Stromal cell of bone marrow (primary cell): Measurements from ENCODE around the gene CH25H.
A peak's percentile ranks its signal among the peaks of the same experiment; 100 is the strongest.

Source experiments
- DNase-seq: peaks from one replicate; pipeline ENCODE4 v3.0.0-alpha.2; 2012; ENCODE audit warnings: low read depth

Gene CH25H

GRCh38 chr10:89228962-89229361, 21.8 kb upstream of the CH25H start:
- no peak for DNase-seq

DNA sequence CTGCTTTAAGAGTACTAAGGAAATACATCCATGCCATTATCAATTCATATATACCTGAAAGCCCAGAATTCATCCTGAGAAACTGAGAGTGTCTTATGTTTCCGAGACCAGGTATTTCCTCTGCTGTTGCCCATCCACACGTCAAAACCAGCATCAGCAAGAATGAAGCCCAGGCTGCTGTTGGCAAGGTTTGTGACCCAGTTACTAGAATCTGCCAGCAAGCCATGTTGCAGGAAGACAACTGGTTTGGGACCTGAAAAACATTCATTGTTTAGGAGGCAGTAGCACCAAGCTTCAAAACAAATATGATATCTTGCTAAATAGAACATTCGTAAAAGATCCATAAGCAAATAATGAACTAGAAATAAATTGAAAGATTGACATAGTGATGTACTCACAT, 21.0 kb upstream of the CH25H start:
- no peak for DNase-seq

DNA sequence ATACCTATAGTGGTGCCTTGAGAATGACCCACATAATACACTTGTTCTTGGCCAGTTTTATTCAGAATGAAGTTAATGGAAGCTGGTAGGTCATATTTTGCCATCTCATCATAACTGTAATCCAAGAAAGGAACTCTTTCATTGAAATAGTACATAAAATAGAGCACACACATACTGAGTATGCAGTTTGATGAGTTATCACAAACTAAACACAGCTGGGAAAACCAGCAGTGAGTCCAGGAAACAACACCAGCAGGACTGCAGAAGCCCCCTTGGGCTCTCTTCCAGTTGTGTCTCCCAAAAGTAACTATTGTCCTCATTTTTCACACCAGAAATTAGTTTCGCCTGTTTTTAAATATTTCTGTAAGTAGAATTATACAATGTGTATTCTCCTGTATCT, 19.8 kb upstream of the CH25H start:
- DNase-seq, result no peak

DNA sequence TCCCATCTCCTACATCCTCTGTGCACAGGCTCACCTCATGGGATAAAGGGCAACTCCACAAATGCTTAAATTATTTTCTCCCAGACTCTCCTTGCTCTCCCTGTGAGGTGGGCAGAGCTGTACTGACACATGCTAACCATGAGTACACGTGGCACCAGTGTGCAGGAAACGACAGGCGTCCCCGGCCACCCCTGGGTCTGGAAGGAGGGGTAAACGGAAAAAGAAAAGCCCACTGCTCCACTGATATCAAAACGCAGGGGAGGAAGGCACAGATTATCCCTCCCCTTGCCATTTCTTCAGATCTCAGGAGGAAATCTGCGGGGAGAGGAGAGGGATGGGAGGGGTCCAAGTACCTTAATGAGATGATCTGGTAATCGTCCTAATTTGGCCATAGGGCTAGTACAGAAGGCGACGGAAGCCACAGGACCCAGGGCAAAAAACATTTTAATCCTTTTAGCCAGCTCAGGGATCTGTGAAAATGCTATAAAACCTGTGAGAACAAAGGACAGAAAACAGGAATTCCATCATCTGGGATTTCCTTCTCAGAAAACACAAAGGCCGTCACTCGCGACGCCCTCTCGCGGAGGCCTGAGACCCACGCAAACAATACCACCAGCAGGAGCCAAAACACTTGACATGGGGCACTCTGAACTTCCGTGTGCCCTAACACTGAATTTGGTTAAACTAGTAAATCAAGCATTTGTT, 17.8 kb upstream of the CH25H start:
- DNase-seq, result no peak

DNA sequence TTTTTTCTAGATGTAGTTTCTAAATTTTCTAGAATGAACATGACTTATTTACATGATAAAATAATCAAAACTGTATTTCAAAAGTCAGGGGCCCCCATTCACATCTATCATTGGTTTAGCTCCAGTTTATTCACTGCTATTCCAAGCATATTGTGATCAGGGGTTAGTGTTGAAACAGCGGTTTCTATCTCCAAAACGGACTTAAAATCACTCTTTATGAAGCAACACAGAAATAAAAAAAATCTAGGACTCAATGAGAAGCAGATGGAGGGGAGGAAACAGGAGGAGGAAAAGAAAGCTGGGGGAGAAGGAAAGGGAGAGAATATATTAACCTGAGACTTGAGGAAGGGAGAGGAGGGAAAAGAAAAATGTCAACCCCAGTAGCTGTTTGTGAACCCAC, 14.8 kb upstream of the CH25H start:
- DNase-seq, result no peak

DNA sequence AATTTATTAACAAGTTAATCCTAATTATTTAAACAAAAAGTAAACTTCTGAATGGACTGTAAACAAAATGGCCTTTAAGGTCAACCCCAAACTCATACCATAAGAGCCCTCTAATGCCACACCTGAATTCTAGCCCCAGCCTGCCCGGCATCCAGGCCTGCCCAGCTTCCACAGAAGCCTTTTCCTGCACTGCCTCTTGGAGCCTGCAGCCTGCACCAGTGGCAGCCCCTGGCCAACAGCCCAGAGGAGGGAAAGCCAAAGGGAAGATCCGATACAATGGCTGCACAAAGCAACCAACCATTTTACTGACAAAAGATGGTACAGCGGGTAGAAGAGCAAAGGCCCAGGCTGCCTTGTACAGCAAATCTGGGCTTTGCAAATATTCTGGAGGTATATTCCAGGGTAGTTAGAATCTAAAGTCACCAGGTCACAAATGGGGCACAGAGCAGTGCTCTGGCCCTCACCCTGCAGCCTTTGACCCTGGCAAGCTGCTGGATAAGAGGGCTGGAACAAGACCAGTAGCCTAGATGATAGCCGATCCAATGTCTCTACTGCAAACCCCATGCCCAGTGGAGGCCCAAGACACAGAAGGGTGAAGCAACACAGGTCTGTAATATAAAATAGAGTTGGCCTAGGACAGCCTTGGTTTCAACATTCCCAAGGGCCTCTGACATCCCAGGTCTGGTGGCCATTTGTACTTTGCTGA, 12.5 kb upstream of the CH25H start:
- DNase-seq, result no peak

DNA sequence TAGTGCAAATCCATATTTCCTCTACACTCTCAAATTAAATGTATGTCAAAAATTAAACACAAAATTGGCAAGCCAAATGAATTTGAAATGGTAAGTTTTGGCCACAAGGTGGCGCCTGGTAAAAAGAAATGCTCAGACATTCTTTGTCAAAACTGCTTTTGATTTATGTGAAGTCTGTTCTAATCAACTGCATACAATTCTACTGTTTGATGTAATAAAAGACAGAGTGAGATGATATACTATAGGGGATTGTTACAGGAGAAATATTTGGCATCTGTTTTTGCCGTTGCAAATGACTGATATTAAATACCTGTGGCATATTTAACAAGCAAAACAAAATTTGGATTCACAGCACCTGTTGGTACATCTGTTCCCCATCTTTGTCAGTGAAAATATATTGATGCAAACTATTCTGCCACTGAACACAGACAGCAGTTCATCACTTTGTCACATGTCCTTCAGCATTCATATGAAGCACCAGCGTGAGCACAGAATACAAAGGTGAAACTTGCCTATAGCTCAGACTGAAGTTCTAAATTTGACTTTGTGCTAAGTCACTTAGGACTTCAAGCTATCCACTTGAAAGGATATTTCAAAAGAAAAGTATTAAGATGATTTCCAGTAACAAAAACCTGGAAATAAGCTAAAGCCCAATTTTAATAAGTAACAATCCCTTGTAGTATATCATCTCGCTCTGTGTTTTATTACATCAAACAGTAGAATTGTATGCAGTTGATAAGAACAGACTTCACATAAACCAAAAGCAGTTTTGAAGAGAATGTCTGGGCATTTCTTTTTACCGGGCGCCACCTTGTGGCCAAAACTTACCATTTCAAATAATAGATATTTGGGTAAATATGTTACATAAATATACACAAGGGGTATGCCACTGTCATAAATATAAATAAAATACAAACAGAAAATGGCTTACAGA, 10.2 kb upstream of the CH25H start:
- peak; percentile 40 for DNase-seq

- no peak for DNase-seq
Observed at GRCh38 chr10:89216056-89216455, 8.9 kb upstream of the CH25H start.

DNA sequence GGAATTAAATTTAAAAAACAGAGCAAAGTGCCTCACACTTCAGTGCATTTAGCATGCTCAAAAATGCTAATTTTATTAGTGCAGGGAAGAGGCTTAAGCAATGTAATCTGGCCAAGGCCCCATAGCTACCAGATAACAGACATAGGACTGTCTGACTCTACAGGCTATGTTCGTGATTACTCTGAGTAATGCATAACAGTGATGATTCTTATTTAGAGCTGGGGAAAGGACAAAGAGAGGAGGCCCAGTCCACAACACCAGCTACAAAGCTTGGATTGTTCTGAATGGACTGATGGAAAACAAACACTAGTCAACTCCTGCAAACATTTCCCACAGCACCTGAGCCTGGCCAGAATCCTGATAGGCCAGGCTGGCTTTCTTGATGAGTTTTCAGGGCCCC, 8.4 kb upstream of the CH25H start:
- DNase-seq, result no peak

- DNase-seq, result no peak
Observed at GRCh38 chr10:89214566-89215165, 7.5 kb upstream of the CH25H start.

DNA sequence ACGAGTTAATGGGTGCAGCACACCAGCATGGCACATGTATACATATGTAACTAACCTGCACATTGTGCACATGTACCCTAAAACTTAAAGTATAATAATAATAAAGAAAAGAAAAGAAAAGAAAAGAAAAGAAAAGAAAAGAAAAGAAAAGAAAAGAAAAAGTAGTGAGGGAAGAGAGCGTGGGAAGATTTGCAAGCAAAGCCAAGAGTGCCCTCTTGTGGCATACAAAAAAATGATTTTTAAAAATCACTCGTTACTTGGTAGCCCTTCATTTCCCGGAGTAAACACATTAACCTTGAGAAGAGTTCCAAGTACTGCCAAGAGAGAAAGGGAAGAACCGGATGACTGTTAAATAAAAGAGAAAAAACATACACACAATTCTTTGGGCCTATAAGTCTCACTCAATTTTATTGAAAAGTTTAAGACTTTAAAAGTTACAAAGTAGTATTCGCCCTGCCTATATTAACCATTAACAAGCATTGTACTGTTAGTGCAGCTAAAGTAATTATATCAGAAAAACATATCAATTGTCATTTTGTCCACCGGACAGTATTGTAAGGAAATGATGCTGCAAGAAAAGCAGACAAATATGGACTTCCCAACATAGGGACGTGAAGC, 6.2 kb upstream of the CH25H start:
- no peak for DNase-seq

DNA sequence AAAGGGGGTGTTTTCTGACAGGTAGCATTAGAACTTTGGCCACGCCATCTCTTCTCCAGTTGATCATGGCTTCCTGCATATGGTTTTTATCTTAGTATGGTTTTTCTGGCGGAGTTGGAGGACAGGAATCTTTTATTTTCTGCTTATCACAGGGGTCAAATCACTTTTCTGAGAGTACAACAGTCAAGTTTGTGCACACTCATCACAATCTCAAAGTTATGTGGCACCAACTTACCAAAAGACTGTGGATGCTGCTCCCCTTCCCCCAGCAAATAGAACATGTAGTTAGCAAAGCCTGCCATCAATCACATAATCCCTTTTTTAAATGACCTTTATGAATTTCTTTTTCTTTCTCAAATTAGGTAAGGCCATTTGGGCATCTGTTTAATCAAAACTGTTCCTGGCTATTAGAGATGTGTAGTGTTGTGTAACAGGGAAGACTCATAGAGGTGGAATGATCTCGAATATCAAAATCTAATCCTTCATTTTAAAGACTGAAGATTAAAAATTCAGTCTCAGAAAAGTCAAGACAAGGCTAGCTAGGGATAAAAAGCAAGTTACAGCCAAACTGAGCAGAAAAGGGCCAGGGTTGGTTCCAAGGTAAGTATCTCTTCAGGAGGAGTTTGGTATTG, 3.8 kb upstream of the CH25H start:
- no peak for DNase-seq

- DNase-seq, result no peak
Observed at GRCh38 chr10:89209718-89210117, 2.6 kb upstream of the CH25H start.

- DNase-seq, result no peak
Observed at GRCh38 chr10:89207801-89208551, 859 bp upstream of the CH25H start.

GRCh38 chr10:89206402-89207180, 526 bp downstream of the CH25H start:
- no peak for DNase-seq

DNA sequence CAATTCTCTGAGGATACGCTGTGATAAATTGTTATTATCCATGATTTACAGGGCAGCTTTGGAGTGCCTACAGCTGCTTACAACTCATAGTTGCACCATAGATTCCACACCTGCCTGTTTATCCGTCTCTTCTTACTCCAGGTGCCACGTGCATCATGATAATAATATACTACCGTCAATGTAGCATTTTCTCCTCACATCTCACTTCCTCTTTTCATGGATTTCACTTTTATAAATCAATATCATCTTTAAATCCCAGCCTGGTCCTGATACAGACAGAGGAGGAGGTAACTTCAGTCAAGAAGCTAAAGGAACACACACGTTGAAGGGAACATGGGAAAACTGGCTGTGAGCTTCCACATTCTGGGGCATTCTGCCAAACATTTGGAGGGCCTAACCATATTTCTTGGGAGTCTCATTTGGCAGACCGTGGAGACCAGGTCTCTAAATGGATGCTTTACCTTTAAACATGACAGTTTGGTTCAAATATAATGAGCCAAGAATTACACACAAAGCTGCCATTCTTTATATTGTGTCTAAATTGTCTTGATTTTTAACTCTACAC, 2.4 kb downstream of the CH25H start:
- no peak for DNase-seq

DNA sequence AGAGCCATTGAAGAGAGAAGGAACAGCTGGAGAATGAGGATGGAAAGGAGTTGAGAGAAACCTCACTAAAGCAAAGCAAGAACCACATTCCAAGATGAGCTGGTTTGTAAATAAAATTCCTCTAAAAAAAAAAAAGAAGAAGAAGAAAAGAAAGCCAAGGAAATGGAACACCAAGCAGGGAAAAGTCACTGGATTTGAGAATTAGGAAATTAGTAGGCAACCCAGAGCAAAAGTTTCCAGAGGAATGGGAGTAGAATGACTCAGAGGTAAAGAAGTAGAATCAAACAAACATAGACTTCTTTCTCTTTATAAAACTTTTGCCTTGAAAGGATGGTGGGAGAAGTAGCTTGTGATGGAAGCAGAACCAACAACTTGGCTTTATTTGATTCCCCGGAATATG, 3.9 kb downstream of the CH25H start:
- DNase-seq, result no peak

- DNase-seq, result no peak
Observed at GRCh38 chr10:89202033-89202425, 5.1 kb downstream of the CH25H start.

- DNase-seq, result no peak
Observed at GRCh38 chr10:89201345-89202032, 5.6 kb downstream of the CH25H start.
